Hematopoietic multipotent progenitor cell (in vitro differentiated cells): ENCODE results near the gene PPP1R9B. TPM values are rescaled to one million over a fixed set of nuclear protein-coding genes. Genes with fewer than 3 reads are reported as not detected.

Experiments
- DNase-seq, 3 donors: peaks; one replicate each; pipeline ENCODE4 v3.0.0-alpha.2; 2011 to 2015; ENCODE audit warnings: low read depth in 2 of 3, low spot score in 2 of 3
- total RNA-seq: library from RNA; depleted of rRNA; stranded (reverse); fragments of >200 nt; gene quantifications from one replicate; pipeline ENCODE4 v1.2.3, GENCODE V29; 2012

Gene PPP1R9B, protein sequence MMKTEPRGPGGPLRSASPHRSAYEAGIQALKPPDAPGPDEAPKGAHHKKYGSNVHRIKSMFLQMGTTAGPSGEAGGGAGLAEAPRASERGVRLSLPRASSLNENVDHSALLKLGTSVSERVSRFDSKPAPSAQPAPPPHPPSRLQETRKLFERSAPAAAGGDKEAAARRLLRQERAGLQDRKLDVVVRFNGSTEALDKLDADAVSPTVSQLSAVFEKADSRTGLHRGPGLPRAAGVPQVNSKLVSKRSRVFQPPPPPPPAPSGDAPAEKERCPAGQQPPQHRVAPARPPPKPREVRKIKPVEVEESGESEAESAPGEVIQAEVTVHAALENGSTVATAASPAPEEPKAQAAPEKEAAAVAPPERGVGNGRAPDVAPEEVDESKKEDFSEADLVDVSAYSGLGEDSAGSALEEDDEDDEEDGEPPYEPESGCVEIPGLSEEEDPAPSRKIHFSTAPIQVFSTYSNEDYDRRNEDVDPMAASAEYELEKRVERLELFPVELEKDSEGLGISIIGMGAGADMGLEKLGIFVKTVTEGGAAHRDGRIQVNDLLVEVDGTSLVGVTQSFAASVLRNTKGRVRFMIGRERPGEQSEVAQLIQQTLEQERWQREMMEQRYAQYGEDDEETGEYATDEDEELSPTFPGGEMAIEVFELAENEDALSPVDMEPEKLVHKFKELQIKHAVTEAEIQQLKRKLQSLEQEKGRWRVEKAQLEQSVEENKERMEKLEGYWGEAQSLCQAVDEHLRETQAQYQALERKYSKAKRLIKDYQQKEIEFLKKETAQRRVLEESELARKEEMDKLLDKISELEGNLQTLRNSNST
- total RNA-seq, result 42.5 TPM

DNA sequence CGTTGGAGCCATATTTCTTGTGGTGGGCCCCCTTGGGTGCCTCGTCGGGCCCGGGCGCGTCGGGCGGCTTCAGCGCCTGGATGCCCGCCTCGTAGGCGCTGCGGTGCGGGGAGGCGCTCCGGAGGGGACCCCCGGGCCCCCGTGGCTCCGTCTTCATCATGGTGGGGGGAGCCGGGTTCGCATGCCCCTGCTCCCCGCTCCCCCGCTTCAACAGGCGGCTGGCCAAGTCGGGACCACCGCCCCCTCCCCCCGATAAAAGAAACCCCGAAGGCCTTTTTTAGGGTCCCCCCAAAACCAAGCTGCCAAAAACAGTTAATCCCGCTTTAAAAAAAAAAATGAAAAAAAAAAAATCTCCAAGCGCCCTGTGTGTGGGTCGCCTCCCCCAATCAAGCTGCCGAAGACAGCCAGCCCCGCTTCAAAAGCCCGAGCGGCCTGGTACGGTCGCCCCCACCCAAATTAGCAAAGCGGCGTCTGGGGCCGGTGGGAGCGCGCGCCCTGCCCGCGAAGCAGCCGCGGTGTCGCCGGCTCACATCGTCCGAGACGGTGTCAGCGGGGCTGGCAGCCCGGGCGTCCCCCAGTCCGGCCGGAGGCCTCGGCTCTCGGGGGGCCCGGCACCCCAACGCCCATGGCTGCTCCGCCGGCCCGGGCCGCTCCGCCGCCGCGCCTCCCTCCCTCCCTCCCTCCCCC, at the start of gene PPP1R9B:
TSS of gene PPP1R9B (minus strand) at position 324 of the 687 bp plus-strand sequence. CDS start at position 160, 164 bp downstream.
- no peak for DNase-seq

DNA sequence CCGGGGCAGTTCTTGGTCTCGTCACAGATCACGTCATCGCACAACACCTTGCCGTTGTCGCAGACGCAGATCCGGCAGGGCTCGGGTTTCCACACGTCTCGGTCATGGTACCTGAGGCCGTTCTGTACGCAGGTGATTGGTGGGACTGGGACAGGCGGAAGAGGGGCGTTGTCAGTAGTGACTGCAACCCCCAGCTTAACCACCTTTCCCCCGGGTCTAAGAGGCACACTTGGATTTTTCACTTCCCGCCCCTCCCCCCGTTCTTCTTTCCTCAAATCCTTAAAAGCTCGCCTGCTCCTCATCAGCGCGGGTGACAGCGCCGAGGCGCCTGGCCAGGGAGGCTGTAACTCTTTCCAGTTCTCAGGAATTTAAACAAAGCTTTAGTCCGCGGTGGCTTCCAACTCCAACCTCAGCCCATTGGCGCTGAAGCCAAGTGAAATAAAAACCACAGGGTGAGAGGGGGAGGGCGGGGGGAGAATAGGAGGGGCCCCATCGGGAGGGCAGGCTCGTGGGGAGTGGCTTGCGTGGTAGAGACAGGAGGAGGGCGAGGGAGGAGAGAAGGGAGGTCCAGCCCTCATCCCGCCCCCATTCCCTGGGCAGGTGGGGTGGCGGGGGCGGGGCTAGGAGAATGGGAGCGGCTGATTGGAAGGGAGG, 49.5 kb upstream of the PPP1R9B start:
- peak; percentile 44 to 90 (median 78) for DNase-seq

DNA sequence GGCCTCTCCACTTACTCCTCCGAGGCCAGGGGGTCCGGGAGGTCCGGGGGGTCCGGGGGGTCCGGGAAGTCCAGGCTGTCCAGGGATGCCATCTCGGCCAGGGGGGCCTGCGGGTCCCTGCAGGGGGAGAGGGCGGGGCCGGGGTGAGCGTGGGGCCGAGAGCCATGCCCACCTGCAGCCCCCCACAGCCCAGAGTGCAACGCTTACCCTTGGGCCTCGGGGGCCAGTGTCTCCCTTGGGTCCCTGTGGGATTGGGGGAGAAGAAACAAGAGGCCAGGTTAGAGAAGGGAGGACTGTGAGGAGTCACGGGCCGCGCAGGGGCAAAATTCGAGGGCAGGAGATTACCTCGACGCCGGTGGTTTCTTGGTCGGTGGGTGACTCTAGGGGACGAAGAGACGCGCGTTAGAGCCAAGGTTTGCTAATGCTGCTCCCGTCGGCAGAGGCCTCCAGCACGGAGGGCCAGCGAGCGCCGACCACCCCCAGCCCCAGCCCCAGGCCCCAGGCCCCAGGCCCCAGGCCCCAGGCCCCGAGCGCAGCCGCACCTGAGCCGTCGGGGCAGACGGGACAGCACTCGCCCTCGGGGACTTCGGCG, 48.8 kb upstream of the PPP1R9B start:
- DNase-seq, result no peak

DNA sequence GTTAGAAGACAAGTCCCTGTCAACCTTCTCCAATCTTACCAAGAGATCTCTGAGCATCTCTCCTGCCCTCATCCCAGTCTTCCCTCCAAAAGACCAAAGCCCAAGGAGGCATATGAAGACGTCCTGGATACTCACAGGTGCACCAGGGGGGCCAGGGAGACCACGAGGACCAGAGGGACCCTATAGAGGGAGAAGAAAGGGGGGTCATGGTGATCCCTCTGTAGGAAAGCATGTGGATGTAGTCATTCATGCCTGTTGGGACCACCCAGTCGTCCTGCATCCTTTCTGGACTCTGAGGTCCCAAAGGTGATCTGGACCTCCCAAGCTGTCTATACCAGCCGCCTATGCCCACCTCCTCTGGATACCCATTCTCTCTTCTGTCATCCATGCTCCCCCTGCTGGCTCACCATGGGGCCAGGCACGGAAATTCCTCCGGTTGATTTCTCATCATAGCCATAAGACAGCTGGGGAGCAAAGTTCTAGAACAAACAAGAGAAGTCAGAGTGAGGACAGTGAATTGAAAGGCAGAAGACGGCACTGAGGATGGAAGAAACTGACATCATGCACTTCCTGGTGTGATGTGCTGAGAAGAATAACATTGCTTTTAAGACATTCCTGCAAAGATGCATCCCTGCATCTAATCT, 47.7 kb upstream of the PPP1R9B start:
- DNase-seq, result peak; percentile 34 to 88 (median 66)

DNA sequence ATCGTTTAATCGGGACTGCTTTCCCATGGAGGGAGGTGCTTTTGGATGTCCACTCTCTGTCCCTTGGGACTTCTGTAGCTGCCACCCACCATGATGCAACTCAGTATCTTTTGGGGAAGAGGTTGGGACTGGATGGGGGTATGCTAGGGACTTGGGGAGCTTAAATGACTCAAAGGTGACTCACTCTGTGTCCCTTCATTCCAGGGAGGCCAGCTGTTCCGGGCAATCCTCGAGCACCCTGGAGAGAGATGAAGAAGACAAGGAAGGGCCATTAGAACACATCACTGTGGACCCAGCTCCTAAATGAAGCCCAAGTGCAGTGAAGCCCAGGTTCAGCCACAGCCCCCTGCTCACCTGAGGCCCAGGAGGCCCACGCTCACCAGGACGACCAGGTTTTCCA, 46.3 kb upstream of the PPP1R9B start:
- DNase-seq, result no peak

DNA sequence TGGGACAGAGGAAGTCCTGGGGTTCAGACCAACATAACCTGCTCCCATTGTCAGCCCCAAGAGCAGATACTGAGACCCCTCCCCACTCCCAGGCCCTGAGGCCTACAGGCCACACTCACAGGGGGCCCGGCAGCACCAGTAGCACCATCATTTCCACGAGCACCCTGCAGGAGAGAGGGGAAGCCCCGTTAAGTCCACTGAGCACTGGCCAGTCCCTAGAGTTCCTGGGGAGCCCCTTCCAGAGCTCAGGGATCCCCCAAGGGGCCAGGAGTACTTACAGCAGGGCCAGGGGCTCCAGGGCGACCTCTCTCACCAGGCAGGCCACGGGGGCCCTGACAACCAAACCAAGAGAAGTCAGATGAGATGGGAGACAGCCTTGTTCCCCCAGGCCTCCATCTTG, 45.6 kb upstream of the PPP1R9B start:
- no peak for DNase-seq

DNA sequence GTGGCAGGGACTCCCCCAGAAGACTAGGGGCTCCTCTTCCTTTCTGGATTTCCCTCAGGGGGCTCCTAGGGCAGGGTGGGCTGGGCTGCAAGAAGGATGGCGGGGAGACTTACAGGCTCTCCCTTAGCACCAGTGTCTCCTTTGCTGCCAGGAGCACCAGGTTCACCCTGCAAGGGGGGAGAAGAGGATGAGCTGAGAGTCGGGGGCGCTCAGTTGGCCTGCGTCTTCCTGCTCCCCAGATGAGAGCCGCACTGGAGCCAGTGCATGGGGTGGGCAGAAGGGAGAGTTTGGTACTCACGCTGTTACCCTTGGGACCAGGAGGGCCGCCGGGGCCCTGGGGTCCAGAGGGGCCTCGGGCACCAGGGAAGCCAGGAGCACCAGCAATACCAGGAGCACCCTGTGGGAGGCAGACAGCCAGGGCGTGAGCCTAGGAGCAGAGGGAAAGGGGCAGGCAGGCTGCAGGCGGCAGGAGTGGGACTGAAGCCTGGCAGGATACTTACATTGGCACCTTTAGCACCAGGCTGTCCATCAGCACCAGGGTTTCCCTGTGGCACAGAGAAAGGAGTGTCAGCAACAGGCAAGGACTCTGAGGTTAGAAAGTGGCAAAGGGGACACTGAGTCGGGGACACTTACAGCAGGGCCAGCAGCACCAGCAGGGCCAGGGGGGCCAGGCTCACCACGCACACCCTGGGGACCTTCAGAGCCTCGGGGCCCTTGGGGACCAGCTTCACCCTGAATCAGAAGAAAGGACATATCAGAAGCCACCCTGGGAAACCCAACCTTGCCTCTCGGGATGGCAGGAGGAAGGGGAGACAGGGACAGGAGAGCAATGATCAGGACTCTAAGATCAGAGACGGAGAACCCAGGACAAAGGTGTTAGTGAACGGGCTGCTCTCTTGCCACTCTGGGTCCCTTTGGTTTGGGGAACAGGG, 44.7 kb upstream of the PPP1R9B start:
- DNase-seq, result no peak

DNA sequence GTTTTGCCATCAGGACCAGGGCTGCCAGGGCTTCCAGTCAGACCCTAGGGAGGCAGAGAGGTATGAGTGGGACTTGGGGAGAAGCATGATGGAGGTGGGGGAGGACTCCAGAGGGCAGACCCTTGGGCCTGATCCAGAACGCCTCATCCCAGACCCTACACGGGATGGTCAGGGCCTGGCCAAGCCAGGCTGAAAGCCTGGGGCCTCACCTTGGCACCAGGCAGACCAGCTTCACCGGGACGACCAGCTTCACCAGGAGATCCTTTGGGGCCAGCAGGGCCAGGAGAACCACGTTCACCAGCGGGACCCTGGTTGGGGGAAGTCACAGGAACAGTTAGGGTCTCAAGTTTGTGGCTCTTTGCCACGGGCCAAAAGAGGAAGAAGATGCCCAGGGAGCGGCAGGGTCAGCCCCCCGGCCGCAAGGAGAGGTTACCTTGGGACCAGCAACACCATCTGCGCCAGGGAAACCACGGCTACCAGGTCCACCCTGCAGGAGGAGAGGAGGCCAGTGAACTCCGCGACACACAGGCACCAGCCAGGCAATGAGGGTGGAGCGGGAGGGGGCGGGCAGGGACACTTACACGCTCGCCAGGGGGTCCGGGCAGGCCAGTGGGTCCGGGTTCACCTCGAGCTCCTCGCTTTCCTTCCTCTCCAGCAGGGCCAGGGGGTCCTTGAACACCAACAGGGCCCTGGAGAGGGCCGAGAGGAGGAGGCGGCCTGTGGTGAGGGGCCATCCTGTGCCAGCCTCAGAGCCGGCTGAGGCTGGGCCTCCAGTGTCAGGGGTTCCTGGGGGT, 43.9 kb upstream of the PPP1R9B start:
- DNase-seq, result no peak

DNA sequence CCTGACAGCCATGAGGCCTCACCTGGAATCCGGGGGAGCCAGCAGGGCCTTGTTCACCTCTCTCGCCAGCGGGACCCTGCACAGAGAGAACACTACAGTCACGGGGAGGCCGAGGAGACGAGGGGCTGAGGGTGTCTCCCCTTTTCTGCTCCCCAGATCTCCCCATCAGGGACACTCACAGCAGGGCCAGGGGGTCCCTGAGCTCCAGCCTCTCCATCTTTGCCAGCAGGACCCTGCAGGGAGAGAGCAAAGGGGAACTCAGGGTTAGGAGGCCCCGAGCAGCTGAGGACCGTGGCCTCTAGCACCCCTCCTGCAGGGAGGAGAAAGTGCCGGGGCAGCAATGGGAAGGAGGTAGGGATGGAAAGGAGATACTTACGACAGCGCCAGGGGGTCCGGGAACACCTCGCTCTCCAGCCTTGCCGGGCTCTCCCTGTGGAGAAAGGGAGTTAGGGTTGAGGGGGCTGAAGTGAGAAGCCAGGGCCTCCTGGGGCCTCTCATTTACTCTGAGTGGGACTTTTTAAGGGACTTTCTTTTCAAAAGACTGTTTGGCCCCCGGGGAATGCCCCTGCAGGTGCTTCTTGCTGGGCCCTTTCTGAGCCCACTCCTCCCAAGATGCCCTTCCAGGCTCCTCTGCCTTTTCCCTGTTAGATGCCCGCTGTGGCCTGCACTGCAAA, 42.3 kb upstream of the PPP1R9B start:
- no peak for DNase-seq

DNA sequence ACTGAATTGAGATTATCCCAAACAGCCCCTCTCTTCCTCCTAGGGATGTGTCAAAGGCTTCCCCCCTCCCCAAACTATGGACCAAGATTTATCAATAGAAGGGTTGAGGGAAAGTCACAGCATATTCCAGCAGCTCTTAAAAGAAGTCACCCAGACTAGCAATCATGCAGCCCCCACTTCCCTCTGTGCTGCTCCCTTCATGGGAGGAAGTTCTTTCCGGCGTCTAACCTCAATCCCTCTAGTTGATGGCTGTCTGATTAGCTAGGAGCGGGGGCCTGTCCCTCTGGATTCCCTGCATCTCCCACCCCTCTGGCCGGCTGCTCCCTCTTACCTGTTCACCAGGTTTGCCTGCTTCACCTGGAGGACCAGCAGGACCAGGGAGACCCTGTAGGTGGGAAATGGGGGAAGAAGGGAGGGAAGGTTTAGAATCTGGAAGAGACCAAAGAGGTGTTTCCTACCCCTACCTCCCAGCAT, 41.7 kb upstream of the PPP1R9B start:
- DNase-seq, result no peak

DNA sequence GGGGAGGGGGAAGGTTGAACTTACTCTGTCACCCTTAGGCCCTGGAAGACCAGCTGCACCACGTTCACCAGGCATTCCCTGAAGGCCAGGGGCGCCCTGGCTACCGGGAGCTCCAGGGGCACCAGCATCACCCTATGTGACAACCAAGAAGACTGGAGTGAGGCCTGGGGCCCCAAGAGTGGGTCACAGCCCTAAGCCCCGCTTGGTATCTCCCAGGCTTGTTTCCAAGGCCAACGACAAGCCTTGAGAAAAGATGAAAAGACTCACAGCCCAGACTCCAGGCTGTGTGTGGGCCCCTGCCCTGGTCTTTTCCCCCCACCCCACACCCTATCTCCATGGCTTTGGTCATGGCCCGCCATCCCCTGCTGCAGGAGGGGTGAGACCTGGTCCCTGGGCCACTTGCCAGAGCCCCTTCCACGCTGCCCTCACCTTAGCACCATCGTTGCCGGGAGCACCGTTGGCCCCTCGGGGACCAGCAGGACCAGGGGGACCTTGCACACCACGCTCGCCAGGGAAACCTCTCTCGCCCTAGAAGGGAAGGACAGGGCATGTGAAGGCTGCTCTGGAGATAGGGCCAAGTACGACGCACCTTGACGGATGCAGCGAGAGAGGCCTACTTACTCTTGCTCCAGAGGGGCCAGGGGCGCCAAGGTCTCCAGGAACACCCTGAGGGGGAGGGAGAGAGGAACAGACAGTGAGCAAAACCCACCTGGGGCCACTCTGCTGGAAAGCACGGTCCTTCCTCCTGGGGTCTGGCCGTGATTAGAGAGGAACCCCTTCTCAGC, 41.1 kb upstream of the PPP1R9B start:
- no peak for DNase-seq

DNA sequence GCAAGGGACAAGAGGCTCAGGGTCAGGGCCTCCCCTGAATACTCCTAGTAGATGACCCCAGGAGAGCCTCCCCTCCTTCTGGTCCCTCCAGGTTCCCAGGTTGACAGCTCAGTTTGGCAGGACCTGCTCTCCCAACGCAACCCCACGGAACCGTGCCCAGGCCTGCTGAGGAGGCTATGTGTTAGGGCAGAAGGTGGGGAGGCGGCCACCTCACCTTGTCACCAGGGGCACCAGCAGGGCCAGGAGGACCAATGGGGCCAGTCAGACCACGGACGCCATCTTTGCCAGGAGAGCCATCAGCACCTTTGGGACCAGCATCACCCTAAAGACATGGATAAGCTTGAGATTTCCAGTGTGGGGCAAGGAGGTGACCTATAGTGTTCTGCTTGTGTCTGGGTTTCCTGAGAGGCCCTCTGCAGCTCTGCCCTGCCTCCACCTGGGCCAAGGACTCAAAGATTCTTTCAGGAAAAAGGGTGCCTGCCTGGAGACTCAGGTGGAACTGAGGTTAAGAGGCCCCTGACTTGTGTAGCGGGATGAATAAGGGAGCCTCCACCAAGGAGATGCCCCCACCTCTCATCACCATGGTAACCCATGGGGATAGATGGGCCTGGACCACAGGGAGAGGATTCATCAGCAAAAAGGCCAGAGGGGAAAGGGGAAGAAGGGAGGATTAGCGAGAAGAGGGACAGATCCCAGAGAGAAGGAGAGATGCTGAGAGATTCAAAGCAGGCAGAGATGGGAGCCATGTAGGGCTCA, 40.3 kb upstream of the PPP1R9B start:
- DNase-seq, result no peak

DNA sequence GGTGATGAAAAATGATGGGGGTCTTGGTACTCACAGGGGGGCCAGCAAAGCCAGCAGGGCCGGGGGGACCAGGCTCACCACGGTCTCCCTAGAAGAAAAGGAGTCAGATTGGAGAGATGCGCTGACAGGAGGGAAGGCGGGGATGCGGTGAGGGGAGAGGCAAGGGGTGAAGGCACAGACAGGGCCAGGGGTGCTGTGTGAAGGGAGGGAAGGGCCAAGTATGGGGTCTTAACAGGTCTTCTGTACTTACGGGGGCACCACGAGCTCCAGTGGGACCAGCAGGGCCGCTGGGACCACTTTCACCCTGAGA, 39.8 kb upstream of the PPP1R9B start:
- DNase-seq, result no peak

DNA sequence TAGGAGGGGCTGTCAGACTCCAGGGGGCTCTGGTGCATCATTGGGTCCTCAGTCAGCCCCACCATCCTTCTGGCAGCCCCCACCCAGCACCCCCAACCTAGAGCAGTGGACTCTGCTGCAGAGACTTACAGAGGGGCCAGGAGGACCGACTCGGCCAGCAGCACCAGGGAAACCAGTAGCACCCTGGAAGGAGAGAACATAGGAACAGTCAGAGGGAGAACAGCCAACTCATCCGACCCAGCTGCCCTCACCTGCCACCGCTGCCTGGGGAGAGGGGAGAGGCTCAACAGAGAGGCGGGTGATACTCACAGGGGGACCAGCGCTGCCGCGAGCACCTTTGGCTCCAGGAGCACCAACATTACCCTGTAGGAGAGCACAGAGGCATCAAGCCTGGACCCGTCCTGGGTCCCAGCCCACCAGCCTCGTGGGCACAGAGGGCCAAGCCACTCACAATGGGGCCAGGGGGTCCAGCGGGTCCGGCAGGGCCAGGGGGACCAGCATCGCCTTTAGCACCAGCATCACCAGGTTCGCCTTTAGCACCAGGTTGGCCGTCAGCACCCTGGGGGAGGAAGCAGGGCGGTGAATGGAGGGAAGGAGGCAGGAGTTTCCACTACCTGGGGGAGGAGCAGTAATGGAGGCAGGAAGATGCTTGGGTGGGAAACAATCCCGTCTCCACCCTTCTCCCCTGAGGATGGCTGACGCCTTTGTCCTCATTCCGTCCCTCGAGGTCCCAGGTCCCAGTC, 39.2 kb upstream of the PPP1R9B start:
- DNase-seq, result no peak

DNA sequence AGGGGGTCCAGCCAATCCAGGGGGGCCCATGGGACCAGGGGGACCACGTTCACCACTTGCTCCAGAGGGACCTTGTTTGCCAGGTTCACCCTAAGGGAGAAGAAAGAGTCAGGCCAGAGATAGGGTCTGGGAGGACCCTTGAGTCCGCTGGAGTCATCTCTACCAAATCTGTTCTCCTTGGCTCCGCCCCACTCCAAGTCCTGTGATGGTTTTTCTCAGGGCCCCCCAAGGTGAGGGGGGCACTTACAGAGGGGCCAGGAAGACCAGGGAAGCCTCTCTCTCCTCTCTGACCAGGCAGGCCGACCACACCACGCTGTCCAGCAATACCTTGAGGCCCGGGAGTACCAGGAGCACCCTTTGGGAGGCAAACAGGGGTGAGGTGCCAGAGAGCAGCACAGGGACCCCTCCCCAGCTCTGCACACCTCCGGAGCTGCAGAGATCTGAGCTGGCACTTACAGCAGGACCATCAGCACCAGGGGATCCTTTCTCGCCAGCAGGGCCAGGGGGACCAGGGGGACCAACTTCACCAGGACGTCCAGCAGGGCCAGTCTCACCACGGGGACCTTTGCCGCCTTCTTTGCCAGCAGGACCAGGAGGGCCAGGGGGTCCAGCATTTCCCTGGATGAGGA, 38.6 kb upstream of the PPP1R9B start:
- DNase-seq, result no peak
